Neural progenitor cell (in vitro differentiated cells): ENCODE measurements around the gene LTB4R. TPM values are rescaled to one million over a fixed set of nuclear protein-coding genes. Genes with fewer than 3 reads are reported as not detected.

Source experiments
- DNase-seq: peaks from one replicate; pipeline ENCODE4 v3.0.0-alpha.2; 2016; ENCODE audit warnings: low spot score
- H2AFZ ChIP-seq: fragments of 200-600 bp; sonication (generic); replicated peaks from 2 replicates; pipeline ENCODE4 v1.6.1; 2016; ENCODE audit warnings: antibody characterized with exemption
- H3F3A ChIP-seq: fragments of 200-600 bp; sonication (generic); 2 replicates; pipeline ENCODE4 v1.6.1; 2016; ENCODE audit warnings: antibody characterized with exemption, low read depth
- H3K27ac ChIP-seq: fragments of 200-600 bp; sonication (generic); 2 replicates; pipeline ENCODE4 v1.5.1; 2016; ENCODE audit warnings: mild to moderate bottlenecking
- H3K27me3 ChIP-seq: fragments of 200-600 bp; sonication (generic); 2 replicates; pipeline ENCODE4 v1.6.1; 2016; ENCODE audit warnings: mild to moderate bottlenecking, moderate library complexity
- H3K36me3 ChIP-seq: fragments of 200-600 bp; sonication (generic); 2 replicates; pipeline ENCODE4 v1.5.1; 2016
- H3K4me1 ChIP-seq: fragments of 200-600 bp; sonication (generic); 2 replicates; pipeline ENCODE4 v1.6.1; 2016; ENCODE audit warnings: mixed run types
- H3K4me2 ChIP-seq: fragments of 200-600 bp; sonication (generic); 2 replicates; pipeline ENCODE4 v1.6.1; 2016
- H3K4me3 ChIP-seq: fragments of 200-600 bp; sonication (generic); 2 replicates; pipeline ENCODE4 v1.5.1; 2016
- H3K79me2 ChIP-seq: fragments of 200-600 bp; sonication (generic); 2 replicates; pipeline ENCODE4 v1.6.1; 2016; ENCODE audit warnings: low read depth
- H3K9ac ChIP-seq: fragments of 200-600 bp; sonication (generic); 2 replicates; pipeline ENCODE4 v1.6.1; 2016
- H3K9me3 ChIP-seq: fragments of 200-600 bp; sonication (generic); 2 replicates; pipeline ENCODE4 v1.5.1; 2016; ENCODE audit warnings: low read depth
- H4K20me1 ChIP-seq: fragments of 200-600 bp; sonication (generic); 2 replicates; pipeline ENCODE4 v1.6.1; 2016; ENCODE audit warnings: low read depth
- H3K27ac Mint-ChIP-seq: 3 replicates; pipeline ENCODE4 v1.8.0; 2021; ENCODE audit warnings: mixed read lengths
- H3K27me3 Mint-ChIP-seq: 2 replicates; pipeline ENCODE4 v1.8.0; 2022; ENCODE audit warnings: low read depth, mild to moderate bottlenecking, inconsistent platforms, moderate library complexity, mixed read lengths; ENCODE audit not compliant: insufficient read depth
- H3K36me3 Mint-ChIP-seq: 3 replicates; pipeline ENCODE4 v1.8.0; 2021; ENCODE audit warnings: mixed read lengths
- H3K4me1 Mint-ChIP-seq: 3 replicates; pipeline ENCODE4 v1.8.0; 2021; ENCODE audit warnings: mixed read lengths
- H3K4me3 Mint-ChIP-seq: 3 replicates; pipeline ENCODE4 v1.8.0; 2021; ENCODE audit warnings: mild to moderate bottlenecking, moderate library complexity, mixed read lengths
- H3K9me3 Mint-ChIP-seq: 3 replicates; pipeline ENCODE4 v1.8.0; 2020; ENCODE audit warnings: mixed read lengths
- EZH2 ChIP-seq: fragments of 200-600 bp; sonication (generic); IDR thresholded peaks from 2 replicates; pipeline ENCODE4 v1.6.1; 2017; ENCODE audit warnings: antibody characterized with exemption, mild to moderate bottlenecking, moderate library complexity
- EZH2phosphoT487 ChIP-seq: fragments of 200-600 bp; sonication (generic); IDR thresholded peaks from 2 replicates; pipeline ENCODE4 v1.6.1; 2017; ENCODE audit warnings: antibody characterized with exemption
- total RNA-seq: library from RNA; depleted of rRNA; stranded (reverse); fragments of >200 nt; gene quantifications from 2 replicates; pipeline ENCODE4 v1.2.3, GENCODE V29; 2015; ENCODE audit warnings: low replicate concordance
- TF ChIP-seq, protein P1 (sequence below): fragments of 200-600 bp; sonication (generic); IDR thresholded peaks from 2 replicates; pipeline ENCODE4 v1.5.1; 2017; ENCODE audit warnings: antibody characterized with exemption, mild to moderate bottlenecking

Gene LTB4R
- total RNA-seq, 1 donor from 2014 or later, result 1.9 TPM

DNA sequence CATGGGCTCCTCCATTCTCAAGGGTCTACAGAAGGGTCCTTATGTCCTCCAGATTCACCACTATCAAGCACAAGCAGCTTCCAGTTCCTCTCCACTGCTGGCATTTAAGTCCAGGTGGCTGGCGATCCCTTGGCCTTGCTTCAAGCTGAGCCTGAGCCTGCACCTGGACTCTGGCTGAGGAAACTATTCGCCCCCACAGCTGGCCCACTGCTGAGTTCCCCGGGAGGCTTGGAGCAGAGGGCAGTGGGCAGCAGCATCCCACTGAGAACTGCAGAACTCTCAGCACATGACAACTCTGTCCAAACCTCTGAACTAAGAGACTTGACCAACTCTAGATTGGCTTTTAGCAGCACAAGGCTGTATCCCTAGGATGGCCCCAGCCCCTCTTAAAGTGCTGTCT lies 28.6 kb upstream of the LTB4R start:
- Histone ChIP-seq H4K20me1 (no peaks in the 10 kb centered on the region), H3K9ac (no peak overlapping the region), H3K9me3 (no peaks in the 10 kb centered on the region), H3K79me2 (no peaks in the 10 kb centered on the region), H3F3A (no peaks in the 10 kb centered on the region), H3K27me3 (no peaks in the 10 kb centered on the region), H3K4me2 (no peak overlapping the region), H3K4me1 (no peaks in the 10 kb centered on the region), H3K27ac (no peak overlapping the region), H2AFZ (no peak overlapping the region), H3K36me3 (no peaks in the 10 kb centered on the region), H3K4me3 (no peak overlapping the region)
- H3K4me1 Mint-ChIP-seq, result no peaks in the 10 kb centered on the region
- H3K36me3 Mint-ChIP-seq, result no peaks in the 10 kb centered on the region
- peak overlapping the region; percentile 35 for H3K4me3 Mint-ChIP-seq
- no peaks in the 10 kb centered on the region for H3K9me3 Mint-ChIP-seq
- DNase-seq, result no peak
- H3K27me3 Mint-ChIP-seq, result peaks cover 4% of the 10 kb centered on the region
- no peak overlapping the region for H3K27ac Mint-ChIP-seq
- TF ChIP-seq EZH2phosphoT487 (no peak), EZH2 (no peak)
- TF ChIP-seq, protein P1, sequence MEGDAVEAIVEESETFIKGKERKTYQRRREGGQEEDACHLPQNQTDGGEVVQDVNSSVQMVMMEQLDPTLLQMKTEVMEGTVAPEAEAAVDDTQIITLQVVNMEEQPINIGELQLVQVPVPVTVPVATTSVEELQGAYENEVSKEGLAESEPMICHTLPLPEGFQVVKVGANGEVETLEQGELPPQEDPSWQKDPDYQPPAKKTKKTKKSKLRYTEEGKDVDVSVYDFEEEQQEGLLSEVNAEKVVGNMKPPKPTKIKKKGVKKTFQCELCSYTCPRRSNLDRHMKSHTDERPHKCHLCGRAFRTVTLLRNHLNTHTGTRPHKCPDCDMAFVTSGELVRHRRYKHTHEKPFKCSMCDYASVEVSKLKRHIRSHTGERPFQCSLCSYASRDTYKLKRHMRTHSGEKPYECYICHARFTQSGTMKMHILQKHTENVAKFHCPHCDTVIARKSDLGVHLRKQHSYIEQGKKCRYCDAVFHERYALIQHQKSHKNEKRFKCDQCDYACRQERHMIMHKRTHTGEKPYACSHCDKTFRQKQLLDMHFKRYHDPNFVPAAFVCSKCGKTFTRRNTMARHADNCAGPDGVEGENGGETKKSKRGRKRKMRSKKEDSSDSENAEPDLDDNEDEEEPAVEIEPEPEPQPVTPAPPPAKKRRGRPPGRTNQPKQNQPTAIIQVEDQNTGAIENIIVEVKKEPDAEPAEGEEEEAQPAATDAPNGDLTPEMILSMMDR, result no peak

DNA sequence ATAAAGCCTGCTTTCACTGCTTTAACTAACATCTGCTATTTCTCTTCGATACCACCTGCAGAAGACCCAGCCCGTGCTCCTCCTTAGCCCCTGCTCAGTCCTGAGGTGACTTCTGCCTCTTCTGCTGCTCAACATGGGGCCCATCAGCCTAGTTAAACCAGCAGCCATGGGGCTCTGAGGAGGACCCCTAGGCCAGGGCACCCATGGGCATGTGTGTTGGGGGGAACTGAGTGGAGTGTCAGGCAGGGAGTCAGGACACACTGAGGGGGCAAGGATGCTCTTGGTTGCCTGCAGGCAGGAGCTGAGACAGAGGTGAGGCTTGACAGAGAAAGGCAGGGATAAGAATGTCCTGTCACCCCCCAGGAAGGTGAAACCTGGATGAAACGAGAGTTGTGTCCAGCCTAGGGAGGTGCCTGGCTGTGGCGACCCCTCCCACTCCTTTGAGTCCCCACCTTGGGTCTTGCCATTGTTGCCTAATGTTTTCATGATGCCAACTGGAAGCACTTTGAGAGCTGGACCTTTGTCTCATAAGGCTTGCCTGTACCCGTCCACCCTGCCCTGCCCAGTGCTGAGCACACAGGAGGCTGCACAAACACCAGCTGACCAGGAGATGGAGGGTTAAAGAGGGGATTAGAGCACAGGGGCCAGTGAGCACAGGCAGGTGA lies 27.4 kb upstream of the LTB4R start:
- H3K27ac ChIP-seq, result no peak overlapping the region
- no peaks in the 10 kb centered on the region for H4K20me1 ChIP-seq
- Mint-ChIP-seq H3K4me3 (no peak overlapping the region), H3K36me3 (no peaks in the 10 kb centered on the region), H3K27me3 (peaks cover 2% of the 10 kb centered on the region), H3K4me1 (no peaks in the 10 kb centered on the region), H3K9me3 (no peaks in the 10 kb centered on the region), H3K27ac (peak overlapping the region; percentile 43)
- no peaks in the 10 kb centered on the region for H3K79me2 ChIP-seq
- H3F3A ChIP-seq, result no peaks in the 10 kb centered on the region
- no peak overlapping the region for H3K9ac ChIP-seq
- TF ChIP-seq EZH2phosphoT487, result no peak
- no peak overlapping the region for H3K4me3 ChIP-seq
- H3K9me3 ChIP-seq, result no peaks in the 10 kb centered on the region
- DNase-seq, result peak; percentile 8
- H3K36me3 ChIP-seq, result no peaks in the 10 kb centered on the region
- no peaks in the 10 kb centered on the region for H3K27me3 ChIP-seq
- H3K4me1 ChIP-seq, result no peaks in the 10 kb centered on the region
- no peak overlapping the region for H3K4me2 ChIP-seq
- no peak overlapping the region for H2AFZ ChIP-seq

DNA sequence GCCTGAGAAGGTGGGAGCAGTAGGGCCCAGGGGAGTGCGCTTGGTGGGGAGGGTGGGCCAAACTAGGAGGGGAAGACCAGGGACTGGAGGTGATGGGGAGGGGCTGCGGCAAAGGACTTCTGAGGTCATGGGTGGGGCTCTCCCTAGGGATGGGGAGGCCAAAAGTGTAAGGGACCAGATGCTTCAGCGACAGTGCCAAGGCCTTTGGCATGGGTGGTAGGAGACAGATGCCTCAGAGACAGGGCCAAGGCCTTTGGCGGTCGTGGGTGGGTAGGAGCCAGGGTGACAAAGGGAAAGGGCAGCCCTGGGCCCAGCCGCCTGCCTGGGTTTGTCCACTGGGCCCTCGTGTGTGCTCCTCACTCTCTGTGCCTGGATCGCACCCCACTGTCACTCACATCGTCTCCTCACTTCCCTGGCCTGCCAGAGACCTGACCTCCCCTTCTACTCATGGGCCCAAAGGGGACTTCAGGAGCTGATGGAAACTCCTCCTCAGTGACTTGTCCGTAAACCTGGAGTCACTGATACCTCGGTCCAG lies 26.7 kb upstream of the LTB4R start:
- Mint-ChIP-seq H3K27ac (no peak overlapping the region), H3K4me1 (no peaks in the 10 kb centered on the region), H3K27me3 (peaks cover 2% of the 10 kb centered on the region), H3K36me3 (no peaks in the 10 kb centered on the region), H3K4me3 (peak overlapping the region; percentile 41), H3K9me3 (no peaks in the 10 kb centered on the region)
- no peak overlapping the region for H3K4me2 ChIP-seq
- no peak overlapping the region for H2AFZ ChIP-seq
- no peak overlapping the region for H3K9ac ChIP-seq
- no peak overlapping the region for H3K27ac ChIP-seq
- no peaks in the 10 kb centered on the region for H3K4me1 ChIP-seq
- H3K4me3 ChIP-seq, result no peak overlapping the region
- no peaks in the 10 kb centered on the region for H3K79me2 ChIP-seq
- DNase-seq, result no peak
- no peaks in the 10 kb centered on the region for H3K36me3 ChIP-seq
- H3F3A ChIP-seq, result no peaks in the 10 kb centered on the region
- H3K9me3 ChIP-seq, result no peaks in the 10 kb centered on the region
- H3K27me3 ChIP-seq, result no peaks in the 10 kb centered on the region
- TF ChIP-seq EZH2phosphoT487, result no peak
- TF ChIP-seq EZH2, result no peak
- TF ChIP-seq, protein P1, result no peak
- no peaks in the 10 kb centered on the region for H4K20me1 ChIP-seq

DNA sequence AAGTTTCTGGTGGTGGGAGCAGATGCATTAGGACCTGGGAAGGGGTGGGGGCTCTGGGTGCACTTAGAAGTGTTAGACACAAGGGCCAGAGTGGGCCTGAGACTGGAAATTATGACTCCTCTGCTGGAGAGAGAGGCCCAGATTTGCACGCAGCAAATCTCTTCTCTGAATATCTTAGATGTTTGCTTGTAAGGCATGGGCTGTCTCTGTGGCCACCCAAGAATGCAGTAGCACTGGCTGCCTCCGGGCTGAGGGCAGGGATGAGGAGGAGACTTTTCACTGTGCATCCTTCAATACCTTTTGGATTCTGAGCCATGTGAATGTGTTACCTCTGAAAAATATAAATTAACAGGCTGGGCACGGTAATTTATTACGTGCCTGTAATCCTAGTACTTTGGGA lies 26.0 kb upstream of the LTB4R start:
- Mint-ChIP-seq H3K4me1 (no peaks in the 10 kb centered on the region), H3K36me3 (peaks cover under 1% of the 10 kb centered on the region), H3K27me3 (peaks cover 2% of the 10 kb centered on the region), H3K27ac (peak overlapping the region; percentile 25), H3K9me3 (no peaks in the 10 kb centered on the region), H3K4me3 (no peak overlapping the region)
- Histone ChIP-seq H4K20me1 (no peaks in the 10 kb centered on the region), H3K4me2 (no peak overlapping the region), H2AFZ (no peak overlapping the region), H3F3A (no peaks in the 10 kb centered on the region), H3K9me3 (no peaks in the 10 kb centered on the region), H3K79me2 (no peaks in the 10 kb centered on the region), H3K27me3 (no peaks in the 10 kb centered on the region), H3K9ac (no peak overlapping the region), H3K36me3 (no peaks in the 10 kb centered on the region), H3K4me3 (no peak overlapping the region), H3K27ac (no peak overlapping the region), H3K4me1 (no peaks in the 10 kb centered on the region)
- no peak for DNase-seq
- TF ChIP-seq, protein P1, result no peak
- TF ChIP-seq EZH2phosphoT487 (no peak), EZH2 (no peak)
